HG03565 (cell line): ENCODE data around the gene AGBL5.
"Not testable (repeated sequence)": the region's sequence is repeated elsewhere in the genome, so short reads cannot be mapped to it uniquely, and the experiment has no call there.

Experiments
- ATAC-seq: cut with Tn5 transposase; IDR thresholded peaks from one replicate; pipeline ENCODE4 v1.9.1; 2021; ENCODE audit warnings: mild to moderate bottlenecking, moderate library complexity; ENCODE audit not compliant: unreplicated experiment

Gene AGBL5

GRCh38 chr2:27089111-27089954, 37.9 kb downstream of the AGBL5 start:
- no peak for ATAC-seq

GRCh38 chr2:27091746-27092695, 40.6 kb downstream of the AGBL5 start:
- ATAC-seq = no peak

- no peak for ATAC-seq
Measured at GRCh38 chr2:27092696-27093429, 41.4 kb downstream of the AGBL5 start.

GRCh38 chr2:27093430-27094352, 42.2 kb downstream of the AGBL5 start:
- no peak for ATAC-seq

- ATAC-seq = no peak
Measured at GRCh38 chr2:27094353-27094984, 43.0 kb downstream of the AGBL5 start.

GRCh38 chr2:27095427-27095744, 43.9 kb downstream of the AGBL5 start:
- no peak for ATAC-seq

- ATAC-seq = no peak
Measured at GRCh38 chr2:27095745-27096651, 44.5 kb downstream of the AGBL5 start.

- ATAC-seq = no peak
Measured at GRCh38 chr2:27096748-27097297, 45.4 kb downstream of the AGBL5 start.

GRCh38 chr2:27097341-27097740, 45.9 kb downstream of the AGBL5 start:
- no peak for ATAC-seq

GRCh38 chr2:27099334-27099955, 48.0 kb downstream of the AGBL5 start:
- ATAC-seq = no peak

- no peak for ATAC-seq
Measured at GRCh38 chr2:27100036-27100435, 48.6 kb downstream of the AGBL5 start.

GRCh38 chr2:27102329-27102728, 50.9 kb downstream of the AGBL5 start:
- ATAC-seq = no peak

- ATAC-seq = no peak
Measured at GRCh38 chr2:27105981-27106380, 54.5 kb downstream of the AGBL5 start.

- no peak for ATAC-seq
Measured at GRCh38 chr2:27108221-27108620, 56.8 kb downstream of the AGBL5 start.

- ATAC-seq = no peak
Measured at GRCh38 chr2:27109083-27109482, 57.6 kb downstream of the AGBL5 start.

GRCh38 chr2:27110603-27111352, 59.3 kb downstream of the AGBL5 start:
- not testable (repeated sequence) for ATAC-seq

- not testable (repeated sequence) for ATAC-seq
Measured at GRCh38 chr2:27111392-27112078, 60.1 kb downstream of the AGBL5 start.
